Measurements from ENCODE around the gene C3orf80.
"Not testable (repeated sequence)": the region's sequence is repeated elsewhere in the genome, so short reads cannot be mapped to it uniquely, and the experiment has no call there.

Gene C3orf80

DNA sequence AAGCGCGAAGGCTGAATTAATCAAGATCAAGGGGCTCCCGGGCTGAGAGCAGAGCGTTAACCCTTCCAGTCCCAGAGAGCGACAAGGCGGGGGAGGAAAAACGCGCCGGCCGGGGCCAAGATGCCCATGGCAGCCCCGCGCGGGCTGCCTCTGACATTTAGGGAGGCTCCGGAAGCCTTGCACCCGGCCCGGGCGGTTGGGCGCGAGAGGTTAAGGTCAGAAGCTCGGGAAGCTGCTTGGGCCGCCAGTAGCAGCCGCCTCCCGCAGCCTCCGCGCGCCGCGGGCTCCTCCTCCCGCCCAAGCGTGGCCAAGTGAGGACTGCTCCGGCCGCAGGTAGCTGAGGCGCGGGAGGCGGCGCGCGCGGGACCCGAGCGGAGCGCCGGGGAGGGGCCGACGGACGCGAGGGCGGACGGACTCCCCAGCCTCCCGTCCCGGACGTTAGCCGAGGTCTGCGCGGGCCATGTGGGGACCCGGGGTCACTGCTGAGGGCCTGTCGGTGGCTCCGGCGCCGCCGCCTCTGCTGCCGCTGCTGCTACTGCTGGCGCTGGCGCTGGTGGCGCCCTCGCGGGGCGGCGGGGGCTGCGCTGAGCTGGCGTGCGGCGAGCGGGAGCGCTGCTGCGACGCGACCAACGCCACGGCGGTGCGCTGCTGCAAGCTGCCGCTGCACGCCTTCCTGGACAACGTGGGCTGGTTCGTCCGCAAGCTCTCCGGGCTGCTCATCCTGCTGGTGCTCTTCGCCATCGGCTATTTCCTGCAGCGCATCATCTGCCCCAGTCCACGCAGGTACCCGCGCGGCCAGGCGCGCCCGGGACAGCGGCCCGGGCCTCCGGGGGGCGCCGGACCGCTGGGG lies at the start of gene C3orf80:
Gene C3orf80 (plus strand): TSS at position 247 of the 850 bp plus-strand sequence. CDS start 214 bp downstream, at position 461.
- DNase-seq = peak; percentile 19

DNA sequence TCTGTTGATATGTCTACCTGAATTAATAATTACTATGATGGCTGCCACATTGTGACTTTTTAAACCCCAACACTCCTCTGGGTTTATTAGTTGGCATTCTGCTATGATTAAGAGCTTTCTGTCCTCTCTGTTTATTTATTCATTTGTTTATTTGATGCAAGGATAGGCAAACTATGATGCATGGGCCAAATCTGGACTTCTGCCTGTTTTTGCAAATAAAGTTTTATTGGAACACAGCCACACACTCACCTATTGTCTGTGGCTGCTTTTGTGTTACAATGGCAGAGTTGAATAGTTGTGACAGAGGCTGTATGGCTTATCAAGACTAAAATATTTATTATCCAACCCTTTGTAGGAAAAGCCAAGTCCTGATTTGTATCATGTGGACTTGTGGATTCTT lies 48.3 kb upstream of the C3orf80 start:
- no peak for DNase-seq

DNA sequence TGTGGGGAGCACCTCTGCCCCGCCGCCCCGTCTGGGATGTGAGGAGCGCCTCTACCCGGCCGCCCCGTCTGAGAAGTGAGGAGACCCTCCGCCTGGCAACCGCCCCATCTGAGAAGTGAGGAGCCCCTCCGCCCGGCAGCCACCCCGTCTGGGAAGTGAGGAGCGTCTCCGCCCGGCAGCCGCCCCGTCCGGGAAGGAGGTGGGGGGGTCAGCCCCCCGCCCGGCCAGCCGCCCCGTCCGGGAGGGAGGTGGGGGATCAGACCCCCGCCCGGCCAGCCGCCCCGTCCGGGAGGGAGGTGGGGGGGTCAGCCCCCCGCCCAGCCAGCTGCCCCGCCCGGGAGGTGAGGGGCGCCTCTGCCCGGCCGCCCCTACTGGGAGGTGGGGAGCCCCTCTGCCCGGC lies 46.6 kb upstream of the C3orf80 start:
- DNase-seq = not testable (repeated sequence)

GRCh38 chr3:160179403-160179802 lies 45.8 kb upstream of the C3orf80 start:
- DNase-seq = not testable (repeated sequence)

GRCh38 chr3:160179906-160180305 lies 45.3 kb upstream of the C3orf80 start:
- DNase-seq = no peak

- DNase-seq = no peak
These were observed 44.5 kb upstream of the C3orf80 start for GRCh38 chr3:160180581-160181216.

GRCh38 chr3:160183345-160184076 lies 41.7 kb upstream of the C3orf80 start:
- no peak for DNase-seq

DNA sequence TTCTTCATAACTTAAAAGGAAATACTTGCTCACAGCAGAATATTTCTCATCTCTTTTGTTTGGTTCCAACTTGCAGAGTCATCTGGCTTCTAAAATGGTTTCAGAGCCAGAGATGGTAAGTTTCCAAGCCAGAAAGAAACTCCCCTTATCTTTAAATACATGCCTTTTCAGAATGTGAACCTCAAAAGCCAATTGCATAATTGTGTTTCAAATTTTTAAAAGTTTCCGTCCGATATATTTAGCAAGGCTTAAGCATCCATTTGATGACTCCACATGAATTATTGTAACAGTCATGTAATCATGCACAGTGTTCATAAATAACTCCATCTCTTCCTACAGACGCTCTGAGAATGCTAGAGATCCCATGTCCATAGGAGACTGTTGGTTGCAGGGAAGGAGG lies 40.6 kb upstream of the C3orf80 start:
- DNase-seq = no peak

DNA sequence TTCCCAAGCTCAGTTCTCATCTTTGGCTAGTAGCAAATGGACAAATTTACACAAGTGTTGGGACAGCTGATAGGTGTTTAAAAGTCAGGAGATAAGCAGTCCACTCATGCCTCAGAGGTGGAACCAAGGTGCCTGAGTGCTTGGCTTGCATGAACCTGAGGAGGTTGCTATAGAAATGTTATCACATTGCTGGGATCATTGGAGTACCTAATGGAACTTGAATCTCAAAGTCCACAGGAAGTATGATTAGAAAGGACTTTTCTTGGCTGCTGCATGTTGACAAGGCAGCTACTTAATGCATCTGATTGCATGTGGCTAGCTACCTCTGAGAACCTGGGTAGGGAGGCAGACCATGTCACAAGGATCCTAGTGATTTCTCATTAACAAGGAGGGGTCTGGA lies 39.5 kb upstream of the C3orf80 start:
- no peak for DNase-seq

DNA sequence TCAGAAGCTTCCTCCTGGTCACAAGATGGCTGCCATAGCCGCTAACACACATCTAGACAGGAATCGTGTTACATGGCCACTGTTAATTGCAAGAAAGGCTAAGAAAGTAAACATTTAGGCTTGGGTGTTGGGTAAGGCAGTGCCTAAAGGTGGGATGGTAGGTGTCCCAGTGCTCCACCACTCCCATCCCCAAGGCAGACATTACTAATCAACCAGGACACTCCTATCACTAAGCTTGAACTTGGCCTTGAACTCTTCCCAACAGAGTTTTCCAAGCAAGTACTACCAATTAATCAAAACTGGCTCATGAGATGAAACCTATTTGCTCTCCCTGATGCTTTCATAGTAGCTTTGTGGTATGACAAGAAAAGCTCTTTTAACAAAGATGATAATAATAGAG lies 37.9 kb upstream of the C3orf80 start:
- DNase-seq = no peak

- DNase-seq = no peak
These were observed 32.8 kb upstream of the C3orf80 start for GRCh38 chr3:160192310-160193029.

- no peak for DNase-seq
These were observed 31.5 kb upstream of the C3orf80 start for GRCh38 chr3:160193644-160194192.

DNA sequence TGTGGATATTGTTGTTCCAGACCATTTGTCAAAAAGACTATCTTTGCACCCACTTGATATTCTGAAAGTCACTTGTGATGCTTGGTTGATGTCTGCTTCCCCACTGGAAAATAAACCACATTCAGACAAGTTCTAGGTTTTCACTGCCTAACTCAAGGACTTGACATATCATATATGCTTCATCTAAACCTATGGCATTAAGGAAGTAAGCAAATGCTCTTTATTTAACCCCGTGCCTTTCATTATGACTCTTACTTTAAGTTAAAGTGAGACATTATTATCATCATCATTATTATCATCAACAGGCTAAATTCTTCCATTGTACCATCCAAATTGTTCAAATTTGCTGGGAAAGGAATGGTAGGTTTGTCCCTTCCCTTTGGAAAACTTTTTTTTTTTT lies 30.8 kb upstream of the C3orf80 start:
- DNase-seq = no peak

DNA sequence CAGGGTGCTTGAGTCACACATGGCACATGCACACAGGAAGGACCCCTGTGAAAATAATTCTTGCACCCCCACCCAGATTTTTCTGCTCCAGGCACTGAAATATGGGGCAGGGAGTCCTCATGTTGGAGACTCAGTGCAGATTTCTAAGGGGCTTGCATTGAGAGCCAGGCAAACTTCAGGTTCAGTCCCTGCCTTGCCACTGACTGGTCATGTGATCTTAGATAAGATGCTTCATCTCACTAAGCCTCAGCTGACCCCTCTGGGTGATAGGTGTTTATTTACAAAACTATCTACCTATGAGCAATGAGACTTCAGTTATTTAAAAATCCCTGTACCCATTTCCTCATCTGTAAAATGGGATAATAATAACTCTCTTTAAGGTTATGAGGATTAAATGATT lies 30.1 kb upstream of the C3orf80 start:
- DNase-seq = no peak

GRCh38 chr3:160196511-160197104 lies 28.6 kb upstream of the C3orf80 start:
- DNase-seq = no peak

- no peak for DNase-seq
These were observed 26.1 kb upstream of the C3orf80 start for GRCh38 chr3:160199108-160199507.

DNA sequence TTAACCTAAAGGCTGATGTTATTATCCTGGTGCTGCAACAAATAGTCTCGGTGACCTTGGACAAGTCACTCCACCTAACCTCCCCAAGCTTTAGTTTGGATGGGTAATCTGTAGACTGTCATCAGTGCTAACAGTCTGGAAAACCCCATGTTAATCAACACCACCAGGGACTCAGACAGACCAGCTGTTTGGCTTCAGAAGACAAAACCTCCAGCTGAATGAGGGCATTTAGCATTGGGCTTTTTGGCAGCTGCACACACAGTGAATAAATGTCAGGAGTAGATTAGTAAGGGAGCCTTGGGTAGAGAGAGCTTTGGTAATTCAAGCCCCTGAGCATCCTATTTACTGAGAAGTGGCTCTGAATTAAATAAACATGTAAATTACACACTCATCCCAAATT lies 24.9 kb upstream of the C3orf80 start:
- DNase-seq = no peak

- DNase-seq = not testable (repeated sequence)
These were observed 20.7 kb upstream of the C3orf80 start for GRCh38 chr3:160204396-160205011.

DNA sequence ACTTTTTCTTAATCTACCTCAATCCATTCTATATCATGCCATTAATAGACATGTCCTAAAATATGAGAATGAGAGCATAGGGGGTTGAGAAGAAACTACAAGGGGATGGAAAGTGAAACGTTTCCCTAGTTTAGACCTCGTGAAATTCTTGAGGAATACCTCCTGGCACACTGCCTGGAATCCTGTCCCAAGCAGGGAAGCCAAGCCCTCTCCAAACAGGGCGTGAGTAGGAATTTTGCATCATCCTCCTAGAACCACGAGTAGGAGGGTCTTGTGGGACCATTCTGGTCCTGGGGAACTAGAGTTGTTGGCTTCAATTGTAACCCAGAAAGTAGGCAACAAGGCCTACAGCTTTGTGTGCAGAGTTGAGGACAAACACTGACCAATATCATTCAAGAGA lies 19.6 kb upstream of the C3orf80 start:
- no peak for DNase-seq

DNA sequence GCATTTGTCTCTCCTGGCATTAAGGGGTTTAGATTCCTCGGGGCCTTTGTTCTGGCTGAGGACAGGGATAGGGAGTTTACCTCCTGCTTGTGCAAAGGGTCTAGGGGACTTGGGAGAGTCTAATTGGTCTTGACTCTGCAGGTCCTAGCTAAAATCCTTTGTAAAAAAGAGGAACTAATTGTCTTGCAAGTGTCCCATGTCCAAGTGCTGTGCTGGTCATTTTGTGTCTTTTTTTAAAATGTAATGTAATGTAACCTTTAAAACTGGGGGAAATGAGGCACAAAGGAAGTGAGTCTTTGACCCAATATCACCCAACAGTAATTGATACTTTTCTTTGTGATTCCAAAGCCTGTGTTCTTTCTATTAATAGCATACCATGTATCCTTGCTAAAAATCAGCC lies 14.9 kb upstream of the C3orf80 start:
- DNase-seq = no peak

DNA sequence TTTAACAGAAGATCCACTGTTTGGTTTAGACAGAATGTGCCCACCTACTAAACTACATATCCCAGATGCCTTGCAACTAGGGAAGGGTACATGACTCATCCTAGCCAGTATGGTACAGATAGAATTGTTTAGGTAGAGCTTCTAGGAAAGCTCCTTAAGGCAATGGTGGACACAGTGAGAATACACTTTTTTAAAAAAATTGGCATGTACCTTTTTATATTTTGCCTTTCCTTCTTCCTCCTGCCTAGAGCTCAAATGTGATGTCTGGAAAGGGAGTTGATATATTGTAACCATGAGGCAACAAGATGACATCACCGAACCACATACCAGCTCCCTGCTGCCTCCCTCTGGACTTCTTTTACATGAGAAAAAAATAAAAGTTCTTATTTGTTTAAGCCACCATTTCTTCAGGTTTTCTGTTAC lies 14.4 kb upstream of the C3orf80 start:
- DNase-seq = no peak

- no peak for DNase-seq
These were observed 12.0 kb upstream of the C3orf80 start for GRCh38 chr3:160213191-160213590.

Data from activated effector memory CD4-positive, alpha-beta T cell treated with Interleukin-2 at 50 U/mL for 16 hours (primary cell).